SU-DHL-6 (cell line): ENCODE measurements around the gene ILRUN.

Source experiments
- CTCF ChIP-seq: fragments of 200-600 bp; sonication (generic); IDR thresholded peaks from one replicate; pipeline ENCODE4 v1.5.1; 2017; ENCODE audit warnings: antibody characterized with exemption, mild to moderate bottlenecking, low read length, moderate library complexity; ENCODE audit not compliant: insufficient read depth, poor library complexity, severe bottlenecking
- EZH2phosphoT487 ChIP-seq: fragments of 200-600 bp; sonication (generic), shearing (Covaris generic); conservative IDR thresholded peaks from 2 replicates; pipeline ENCODE4 v1.6.1; 2018; ENCODE audit warnings: mild to moderate bottlenecking, antibody characterized with exemption, low read length, moderate library complexity, mixed read lengths

DNA sequence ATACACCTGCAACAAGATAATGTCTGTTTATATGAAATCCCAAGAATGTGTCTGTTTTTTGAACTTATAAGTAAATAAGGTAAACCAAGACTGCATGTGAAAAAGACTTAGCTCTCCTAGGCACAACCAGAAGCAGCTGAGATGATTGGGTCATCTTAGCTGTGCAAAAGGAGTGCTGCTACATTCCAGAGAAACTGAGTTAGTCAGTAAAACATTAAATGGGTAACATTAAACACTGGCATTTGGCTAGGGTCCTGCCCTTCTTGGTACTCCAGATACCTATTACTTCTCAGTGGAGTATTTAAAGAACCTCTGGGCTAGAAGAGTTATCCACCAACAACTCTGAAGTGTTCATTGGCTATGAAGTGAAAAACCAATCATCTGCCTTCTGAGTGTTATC is 47.8 kb downstream of the ILRUN start:
- no peak for TF ChIP-seq EZH2phosphoT487
- no peak for TF ChIP-seq CTCF
